Keratinocyte (primary cell): ENCODE measurements around the gene CLDN10.

Source experiments
- CTCF ChIP-seq, 3 experiments: IDR thresholded peaks in 1 of 3; conservative IDR thresholded peaks in 1 of 3; optimal IDR thresholded peaks in 1 of 3; 2 replicates in 2 of 3; 3 replicates in 1 of 3; pipeline versions ENCODE3 to v1.5.1; 2011; ENCODE audit warnings: low read length in 3 of 3, mild to moderate bottlenecking in 3 of 3, moderate library complexity in 2 of 3, control low read depth in 1 of 3, inconsistent platforms in 1 of 3; ENCODE audit not compliant: insufficient read depth in 2 of 3; ENCODE audit errors: extremely low read depth in 1 of 3
- EZH2 ChIP-seq: IDR thresholded peaks from one replicate; pipeline ENCODE4 v1.6.1; 2012; ENCODE audit warnings: inconsistent platforms, mild to moderate bottlenecking, low read length, moderate library complexity

GRCh38 chr13:95507991-95508390 is 44.5 kb upstream of the CLDN10 start:
- TF ChIP-seq CTCF (optimal IDR thresholded peaks at IDR 0.05 in 1 of 3, IDR thresholded peaks at IDR 0.05 in 1 of 3, conservative IDR thresholded peaks at IDR 0.05 in 1 of 3; ENCODE audit: extremely low read depth in 1 of 3, insufficient read depth in 2 of 3, low read length in 3 of 3) = no peak
- no peak for TF ChIP-seq EZH2
